Natural killer cell (primary cell): Measurements from ENCODE around the gene FAXDC2. TPM values are rescaled to one million over a fixed set of nuclear protein-coding genes. Genes with fewer than 3 reads are reported as not detected.

Experiments used
- ATAC-seq, 3 donors: fragments of 150-1000 bp in 2 of 3; fragments of 200-7000 bp in 1 of 3; cut with Tn5 transposase; 1 replicate in 1 of 3; 2 replicates in 2 of 3; pipeline ENCODE4 v1.10.0; 2021; ENCODE audit warnings: mild to moderate bottlenecking in 2 of 3, moderate library complexity in 2 of 3
- DNase-seq, 2 donors: peaks; one replicate each; pipeline versions ENCODE4 v3.0.0 to v3.0.0-alpha.2; 2013 to 2021; ENCODE audit warnings: mixed read lengths in 1 of 2
- H3K27ac ChIP-seq: one replicate; pipeline ENCODE4 v1.5.1; 2013; ENCODE audit warnings: mild to moderate bottlenecking, low read length
- H3K27me3 ChIP-seq: one replicate; pipeline ENCODE4 v1.6.1; 2013; ENCODE audit warnings: low read length; ENCODE audit not compliant: control insufficient read depth, insufficient read depth
- H3K36me3 ChIP-seq: one replicate; pipeline ENCODE4 v1.6.1; 2013; ENCODE audit warnings: low read length; ENCODE audit not compliant: control insufficient read depth, insufficient read depth
- H3K4me1 ChIP-seq: one replicate; pipeline ENCODE4 v1.6.1; 2013; ENCODE audit warnings: low read length; ENCODE audit not compliant: control insufficient read depth, insufficient read depth
- H3K4me3 ChIP-seq: one replicate; pipeline ENCODE4 v1.5.1; 2013; ENCODE audit warnings: low read length
- H3K9me3 ChIP-seq: one replicate; pipeline ENCODE4 v1.6.1; 2013; ENCODE audit warnings: low read length; ENCODE audit not compliant: control insufficient read depth, insufficient read depth
- H3K27ac Mint-ChIP-seq, 2 donors: one replicate each; pipeline ENCODE4 v1.8.0; 2022; ENCODE audit warnings: mild to moderate bottlenecking in 2 of 2, mixed read lengths in 2 of 2, moderate library complexity in 1 of 2
- H3K27me3 Mint-ChIP-seq, 2 donors: one replicate each; pipeline ENCODE4 v1.8.0; 2022; ENCODE audit warnings: low read depth in 2 of 2, mixed read lengths in 2 of 2
- H3K36me3 Mint-ChIP-seq: one replicate; pipeline ENCODE4 v1.8.0; 2022; ENCODE audit warnings: mixed read lengths
- H3K4me1 Mint-ChIP-seq, 2 donors: one replicate each; pipeline ENCODE4 v1.8.0; 2022; ENCODE audit warnings: mixed read lengths in 2 of 2
- H3K4me3 Mint-ChIP-seq: one replicate; pipeline ENCODE4 v1.8.0; 2022; ENCODE audit warnings: mild to moderate bottlenecking, moderate library complexity, mixed read lengths
- H3K9me3 Mint-ChIP-seq, 2 donors: one replicate each; pipeline ENCODE4 v1.8.0; 2022; ENCODE audit warnings: mixed read lengths in 2 of 2
- WGBS: methylation state at CpG from one replicate; pipeline ENCODE4 v1.1.7; 2013; ENCODE audit warnings: missing lambda C conversion rate; ENCODE audit not compliant: insufficient coverage; 5-methylcytosine and 5-hydroxymethylcytosine counted together
- intact Hi-C: fragments of 100-400 bp; cut with micrococcal nuclease; formaldehyde crosslinking; loops from one replicate; pipeline ENCODE4 v1.14.2; 2022
- total RNA-seq, 4 donors: library from RNA; stranded (reverse); fragments of 120-200 nt in 1 of 4; gene quantifications; one replicate each; pipeline versions ENCODE4 v1.2.3 to v1.2.4, GENCODE V29; 2013 to 2022
- TF ChIP-seq, protein P1 (sequence below): fragments of 200-600 bp; IDR thresholded peaks from one replicate; pipeline ENCODE4 v1.8.0; 2022; ENCODE audit warnings: antibody characterized with exemption

FAXDC2 gene
- total RNA-seq, 3 donors from 2014 or later (not counting 1 experiment from before 2014, with no cell fraction given), result 0.48 to 2.9 (median 1.4) TPM

DNA sequence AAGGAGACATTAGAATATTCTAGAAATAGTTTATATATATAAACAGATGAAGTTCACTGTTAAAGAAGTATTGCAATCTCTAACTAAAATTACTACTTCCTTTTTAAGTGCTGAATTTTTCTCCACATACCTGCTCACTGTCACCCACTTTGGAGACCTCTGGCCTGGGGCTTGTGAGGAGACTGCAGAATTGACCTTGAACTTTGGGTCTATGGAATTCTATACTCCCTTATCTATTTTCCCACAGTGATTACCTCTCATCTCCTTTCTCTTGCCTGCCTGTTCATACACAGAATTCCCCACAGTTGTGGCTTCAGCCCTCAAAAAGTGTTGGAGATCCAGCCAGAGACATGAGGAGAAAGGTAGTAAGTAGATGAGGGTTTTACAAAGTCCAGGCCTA, 49.8 kb downstream of the FAXDC2 start:
- no peaks in the 10 kb centered on the region for H3K27me3 Mint-ChIP-seq
- ATAC-seq, result no peak
- Histone ChIP-seq H3K27me3 (no peaks in the 10 kb centered on the region), H3K9me3 (no peaks in the 10 kb centered on the region), H3K36me3 (peaks cover 78% of the 10 kb centered on the region), H3K4me3 (no peak overlapping the region), H3K4me1 (peaks cover 6% of the 10 kb centered on the region), H3K27ac (no peak overlapping the region)
- H3K36me3 Mint-ChIP-seq, result peaks cover 25% of the 10 kb centered on the region
- no peak overlapping the region for H3K4me3 Mint-ChIP-seq
- H3K4me1 Mint-ChIP-seq, result peaks cover 10 to 11% of the 10 kb centered on the region in 2 donors
- H3K27ac Mint-ChIP-seq, result peak overlapping the region; percentile 27 to 61
- TF ChIP-seq, protein P1, sequence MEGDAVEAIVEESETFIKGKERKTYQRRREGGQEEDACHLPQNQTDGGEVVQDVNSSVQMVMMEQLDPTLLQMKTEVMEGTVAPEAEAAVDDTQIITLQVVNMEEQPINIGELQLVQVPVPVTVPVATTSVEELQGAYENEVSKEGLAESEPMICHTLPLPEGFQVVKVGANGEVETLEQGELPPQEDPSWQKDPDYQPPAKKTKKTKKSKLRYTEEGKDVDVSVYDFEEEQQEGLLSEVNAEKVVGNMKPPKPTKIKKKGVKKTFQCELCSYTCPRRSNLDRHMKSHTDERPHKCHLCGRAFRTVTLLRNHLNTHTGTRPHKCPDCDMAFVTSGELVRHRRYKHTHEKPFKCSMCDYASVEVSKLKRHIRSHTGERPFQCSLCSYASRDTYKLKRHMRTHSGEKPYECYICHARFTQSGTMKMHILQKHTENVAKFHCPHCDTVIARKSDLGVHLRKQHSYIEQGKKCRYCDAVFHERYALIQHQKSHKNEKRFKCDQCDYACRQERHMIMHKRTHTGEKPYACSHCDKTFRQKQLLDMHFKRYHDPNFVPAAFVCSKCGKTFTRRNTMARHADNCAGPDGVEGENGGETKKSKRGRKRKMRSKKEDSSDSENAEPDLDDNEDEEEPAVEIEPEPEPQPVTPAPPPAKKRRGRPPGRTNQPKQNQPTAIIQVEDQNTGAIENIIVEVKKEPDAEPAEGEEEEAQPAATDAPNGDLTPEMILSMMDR, result no peak
- H3K9me3 Mint-ChIP-seq, result no peaks in the 10 kb centered on the region
- intact Hi-C loops, result no loop called here
- DNase-seq, result no peak

- Histone ChIP-seq H3K36me3 (peaks cover 74% of the 10 kb centered on the region), H3K4me3 (no peak overlapping the region), H3K4me1 (peaks cover 6% of the 10 kb centered on the region), H3K27ac (no peak overlapping the region), H3K27me3 (no peaks in the 10 kb centered on the region), H3K9me3 (no peaks in the 10 kb centered on the region)
- ATAC-seq (no peak), DNase-seq (no peak)
- TF ChIP-seq, protein P1, result no peak
- Mint-ChIP-seq H3K4me1 (peaks cover 10 to 11% of the 10 kb centered on the region in 2 donors), H3K27ac (no peak overlapping the region), H3K9me3 (no peaks in the 10 kb centered on the region), H3K27me3 (no peaks in the 10 kb centered on the region), H3K36me3 (peaks cover 23% of the 10 kb centered on the region), H3K4me3 (no peak overlapping the region)
- WGBS, result 93% methylated on average over 4 of the region's 4 CpGs
- intact Hi-C loops, result no loop called here
Measured at GRCh38 chr5:154797762-154798161, 52.6 kb downstream of the FAXDC2 start.

- DNase-seq (no peak), ATAC-seq (no peak)
- intact Hi-C loops, result no loop called here
- no peaks in the 10 kb centered on the region for H3K27me3 ChIP-seq
- H3K4me3 ChIP-seq, result no peak overlapping the region
- peaks cover 60% of the 10 kb centered on the region for H3K36me3 ChIP-seq
- H3K4me1 ChIP-seq, result peaks cover 10% of the 10 kb centered on the region
- TF ChIP-seq, protein P1, result no peak
- H3K27ac ChIP-seq, result no peak overlapping the region
- H3K36me3 Mint-ChIP-seq, result peaks cover 1% of the 10 kb centered on the region
- H3K9me3 Mint-ChIP-seq, result no peaks in the 10 kb centered on the region
- H3K4me1 Mint-ChIP-seq, result peaks cover 15 to 25% of the 10 kb centered on the region in 2 donors
- H3K27ac Mint-ChIP-seq, result no peak overlapping the region
- H3K27me3 Mint-ChIP-seq, result no peaks in the 10 kb centered on the region
- no peak overlapping the region for H3K4me3 Mint-ChIP-seq
- H3K9me3 ChIP-seq, result no peaks in the 10 kb centered on the region
- WGBS, result 95% methylated on average over 3 of the region's 3 CpGs
Measured at GRCh38 chr5:154795235-154795596, 55.2 kb downstream of the FAXDC2 start.

DNA sequence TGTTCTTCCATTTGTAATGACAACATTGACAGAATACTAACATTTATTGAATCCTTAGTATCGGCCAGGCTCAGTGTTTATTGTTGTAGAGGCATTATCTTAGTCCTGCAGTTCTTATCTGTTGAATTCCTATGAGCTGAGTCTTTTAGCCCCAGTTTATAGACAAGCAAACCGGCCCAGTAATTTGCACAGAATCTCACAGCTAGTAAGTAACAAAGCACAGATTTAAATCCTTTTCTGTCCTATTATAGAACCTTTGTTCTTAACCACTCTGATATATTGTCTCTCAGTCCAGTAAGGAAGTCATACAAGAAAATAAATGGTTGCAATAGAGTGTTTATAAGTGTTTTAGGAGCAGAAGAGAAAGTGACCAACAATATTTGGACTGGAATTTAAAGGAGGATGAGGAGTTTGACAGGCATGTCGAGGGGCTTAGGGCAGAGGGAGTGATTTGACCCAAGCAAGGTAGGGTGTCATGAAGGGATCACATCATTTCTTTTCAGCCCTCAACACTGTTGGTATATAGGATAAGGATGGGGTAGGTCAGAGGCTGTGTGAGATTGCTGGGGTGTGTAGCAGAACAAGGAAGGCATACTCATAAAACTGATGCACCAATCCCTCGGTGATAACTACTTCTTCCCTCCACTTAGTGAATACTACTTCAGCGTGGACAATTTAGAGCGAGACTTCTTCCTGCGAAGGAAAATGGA, 55.7 kb downstream of the FAXDC2 start:
- Histone ChIP-seq H3K9me3 (no peaks in the 10 kb centered on the region), H3K4me3 (no peak overlapping the region), H3K27me3 (no peaks in the 10 kb centered on the region), H3K27ac (no peak overlapping the region), H3K36me3 (peaks cover 54% of the 10 kb centered on the region), H3K4me1 (peaks cover 7% of the 10 kb centered on the region)
- H3K27me3 Mint-ChIP-seq, result no peaks in the 10 kb centered on the region
- 96% methylated on average over 7 of the region's 7 CpGs for WGBS
- H3K4me3 Mint-ChIP-seq, result no peak overlapping the region
- peaks cover 15 to 23% of the 10 kb centered on the region in 2 donors for H3K4me1 Mint-ChIP-seq
- no peaks in the 10 kb centered on the region for H3K36me3 Mint-ChIP-seq
- ATAC-seq (no peak), DNase-seq (no peak)
- TF ChIP-seq, protein P1, result no peak
- no peaks in the 10 kb centered on the region for H3K9me3 Mint-ChIP-seq
- peak overlapping the region; percentile 1 to 29 for H3K27ac Mint-ChIP-seq
- intact Hi-C loops, result no loop called here
